GM12878 (cell line): ENCODE data around the gene TRIP12. TPM values are rescaled to one million over a fixed set of nuclear protein-coding genes. Genes with fewer than 3 reads are reported as not detected.

Experiments
- ATAC-seq: fragments of 200-7000 bp; cut with Tn5 transposase; 3 replicates; pipeline ENCODE4 v1.9.1; 2020; ENCODE audit warnings: mild to moderate bottlenecking, moderate library complexity
- BruUV-seq: library from RNA; stranded (reverse); fragments of 400-500 nt; replicated peaks from 2 replicates; lab custom pipeline; 2021; lab: Mats Ljungman, UMichigan
- CTCF ChIA-PET: fragments of 300-600 bp; sonication (Branson Sonifier 250); formaldehyde crosslinking; extraction: SDS; loops from one replicate; lab custom pipeline; 2021; ENCODE audit warnings: inconsistent platforms; lab: Yijun Ruan, JAX
- POLR2A ChIA-PET: fragments of 350-600 bp; formaldehyde crosslinking; extraction: SDS; loops from one replicate; lab custom pipeline; 2021; ENCODE audit warnings: inconsistent platforms; lab: Charles Lee
- RAD21 ChIA-PET: fragments of 300-600 bp; sonication (Branson Sonifier 250); formaldehyde crosslinking; loops from one replicate; lab custom pipeline; 2023; ENCODE audit warnings: antibody characterized with exemption; ENCODE audit not compliant: unreplicated experiment; lab: Charles Lee
- SMC1A ChIA-PET: fragments of 300-600 bp; sonication (Branson Sonifier 250); formaldehyde crosslinking; loops from one replicate; lab custom pipeline; 2023; ENCODE audit not compliant: unreplicated experiment, uncharacterized antibody; lab: Charles Lee
- DNase-seq: peaks from one replicate; pipeline ENCODE4 v3.0.0-alpha.2; 2011; ENCODE audit warnings: low read depth, low spot score
- FAIRE-seq: peaks from 3 replicates; lab custom pipeline; 2011; peaks lifted over from hg19 to GRCh38; lab: Jason Lieb, UNC
- H2AFZ ChIP-seq: 2 replicates; pipeline ENCODE4 v1.6.0; 2011; ENCODE audit warnings: low read depth, low read length, control low read depth; ENCODE audit not compliant: control insufficient read depth
- H3K27ac ChIP-seq: 2 replicates; pipeline ENCODE4 v1.5.1; 2011; ENCODE audit warnings: control low read depth; ENCODE audit not compliant: control insufficient read depth, insufficient read depth
- H3K27me3 ChIP-seq, 2 experiments: replicated peaks in 1 of 2; 2 replicates each; pipeline versions ENCODE4 v1.6.0 to v1.6.1; 2011; ENCODE audit warnings: low read length in 1 of 2; ENCODE audit not compliant: control insufficient read depth in 2 of 2, insufficient read depth in 2 of 2
- H3K36me3 ChIP-seq, 2 experiments: 2 replicates each; pipeline ENCODE4 v1.5.1; 2011; ENCODE audit warnings: low read length in 1 of 2; ENCODE audit not compliant: control insufficient read depth in 2 of 2, insufficient read depth in 2 of 2
- H3K4me1 ChIP-seq: 2 replicates; pipeline ENCODE4 v1.6.1; 2011; ENCODE audit warnings: mild to moderate bottlenecking, low read length, moderate library complexity, mixed read lengths; ENCODE audit not compliant: control insufficient read depth, insufficient read depth
- H3K4me2 ChIP-seq: 2 replicates; pipeline ENCODE4 v1.6.0; 2011; ENCODE audit warnings: control low read depth; ENCODE audit not compliant: control insufficient read depth, insufficient read depth
- H3K4me3 ChIP-seq: fragments of 200-600 bp; sonication (generic); 2 replicates; pipeline ENCODE4 v1.5.1; 2016
- H3K79me2 ChIP-seq: 2 replicates; pipeline ENCODE4 v1.6.0; 2011; ENCODE audit warnings: low read length; ENCODE audit not compliant: control insufficient read depth, insufficient read depth
- H3K9ac ChIP-seq: 2 replicates; pipeline ENCODE4 v1.8.0; 2011; ENCODE audit warnings: low read length, control low read depth, mixed read lengths; ENCODE audit not compliant: control insufficient read depth, insufficient read depth
- H3K9me3 ChIP-seq: replicated peaks from 3 replicates; pipeline ENCODE4 v1.5.1; 2011; ENCODE audit warnings: mild to moderate bottlenecking, low read length; ENCODE audit not compliant: control insufficient read depth, insufficient read depth
- H4K20me1 ChIP-seq: 2 replicates; pipeline ENCODE4 v1.6.0; 2011; ENCODE audit not compliant: control insufficient read depth, insufficient read depth
- ATF3 ChIP-seq: IDR thresholded peaks from 2 replicates; pipeline ENCODE4 v1.6.1; 2011; ENCODE audit warnings: low read depth, mild to moderate bottlenecking, low read length, moderate library complexity, borderline replicate concordance; ENCODE audit errors: extremely low read depth
- ATF7 ChIP-seq: fragments of 450-650 bp; IDR thresholded peaks from 2 replicates; pipeline ENCODE4 v1.6.1; 2016; ENCODE audit warnings: low read depth, mild to moderate bottlenecking
- CHD2 ChIP-seq: IDR thresholded peaks from 2 replicates; pipeline ENCODE4 v1.6.1; 2011; ENCODE audit warnings: low read depth, low read length, improper control_type of control experiment, borderline replicate concordance
- CTCF ChIP-seq, 3 experiments: IDR thresholded peaks in 2 of 3; conservative IDR thresholded peaks in 1 of 3; 2 replicates each; pipeline ENCODE4 v1.5.1; 2011; ENCODE audit warnings: low read depth in 3 of 3, low read length in 3 of 3, mild to moderate bottlenecking in 3 of 3, control low read depth in 2 of 3, moderate library complexity in 2 of 3, inconsistent platforms in 1 of 3, mixed read lengths in 1 of 3; ENCODE audit not compliant: control insufficient read depth in 2 of 3, insufficient read depth in 1 of 3; ENCODE audit errors: extremely low read depth in 1 of 3
- E2F4 ChIP-seq: IDR thresholded peaks from 2 replicates; pipeline ENCODE4 v1.6.1; 2012; ENCODE audit warnings: low read depth, low read length, improper control_type of control experiment
- EED ChIP-seq: sonication (generic); IDR thresholded peaks from 2 replicates; pipeline ENCODE4 v1.6.1; 2016; ENCODE audit warnings: antibody characterized with exemption, low read depth
- ETV6 ChIP-seq, 2 experiments: fragments of 450-650 bp in 1 of 2; IDR thresholded peaks in 1 of 2; conservative IDR thresholded peaks in 1 of 2; 2 replicates each; pipeline ENCODE4 v1.6.1; 2014; ENCODE audit warnings: antibody characterized with exemption in 1 of 2, borderline replicate concordance in 1 of 2, low read depth in 1 of 2, mild to moderate bottlenecking in 1 of 2, moderate library complexity in 1 of 2
- MAX ChIP-seq: IDR thresholded peaks from 2 replicates; pipeline ENCODE4 v1.6.1; 2012; ENCODE audit warnings: low read depth, low read length, improper control_type of control experiment
- MYB ChIP-seq: fragments of 150-350 bp; IDR thresholded peaks from 2 replicates; pipeline ENCODE4 v1.6.1; 2014; ENCODE audit warnings: mild to moderate bottlenecking, low read depth, low read length, borderline replicate concordance
- NFXL1 ChIP-seq: fragments of 450-650 bp; IDR thresholded peaks from 2 replicates; pipeline ENCODE4 v1.6.1; 2017; ENCODE audit warnings: antibody characterized with exemption, mild to moderate bottlenecking, borderline replicate concordance
- NFYA ChIP-seq: IDR thresholded peaks from 2 replicates; pipeline ENCODE4 v1.6.1; 2011; ENCODE audit warnings: low read depth, mild to moderate bottlenecking, low read length, improper control_type of control experiment, borderline replicate concordance
- NRF1 ChIP-seq: conservative IDR thresholded peaks from 2 replicates; pipeline ENCODE4 v1.6.1; 2011; ENCODE audit warnings: mild to moderate bottlenecking, low read depth, low read length, improper control_type of control experiment
- RAD51 ChIP-seq: fragments of 450-650 bp; IDR thresholded peaks from 2 replicates; pipeline ENCODE4 v1.6.1; 2016; ENCODE audit warnings: moderate library complexity, mild to moderate bottlenecking, inconsistent platforms
- SIN3A ChIP-seq: IDR thresholded peaks from 2 replicates; pipeline ENCODE4 v1.6.1; 2012; ENCODE audit warnings: low read depth, low read length, improper control_type of control experiment
- SRF ChIP-seq, 2 experiments: IDR thresholded peaks; 2 replicates each; pipeline ENCODE4 v1.6.1; 2011; ENCODE audit warnings: low read depth in 2 of 2, low read length in 2 of 2, mild to moderate bottlenecking in 1 of 2, moderate library complexity in 1 of 2
- STAT1 ChIP-seq: fragments of 450-650 bp; conservative IDR thresholded peaks from 2 replicates; pipeline ENCODE4 v1.6.1; 2014; ENCODE audit warnings: antibody characterized with exemption, mild to moderate bottlenecking
- SUZ12 ChIP-seq: fragments of 200-600 bp; sonication (generic); IDR thresholded peaks from one replicate; pipeline ENCODE4 v1.6.1; 2018; ENCODE audit warnings: antibody characterized with exemption, mild to moderate bottlenecking; ENCODE audit not compliant: unreplicated experiment
- TAF1 ChIP-seq: IDR thresholded peaks from 2 replicates; pipeline ENCODE4 v1.6.1; 2011; ENCODE audit warnings: mild to moderate bottlenecking, low read depth, low read length, borderline replicate concordance
- YBX1 ChIP-seq: fragments of 450-650 bp; IDR thresholded peaks from 2 replicates; pipeline ENCODE4 v1.6.1; 2016; ENCODE audit warnings: antibody characterized with exemption
- ZBED1 ChIP-seq: IDR thresholded peaks from 2 replicates; pipeline ENCODE4 v1.6.1; 2016; ENCODE audit warnings: borderline replicate concordance
- WGBS: methylation state at CpG from one replicate; pipeline ENCODE4 v1.1.6; 2016; ENCODE audit warnings: low lambda C conversion rate; ENCODE audit not compliant: insufficient replicate concordance, insufficient coverage; ENCODE audit errors: missing lambda C conversion rate; 5-methylcytosine and 5-hydroxymethylcytosine counted together
- in situ Hi-C: fragments of 300-500 bp; cut with MboI; formaldehyde crosslinking; loops from 9 replicates; pipeline ENCODE4 v1.14.3; 2018; ENCODE audit warnings: mixed read lengths
- intact Hi-C: fragments of 100-400 bp; cut with micrococcal nuclease; formaldehyde crosslinking; loops from one replicate; pipeline ENCODE4 v1.14.2; 2022; ENCODE audit not compliant: unreplicated experiment
- polyA plus RNA-seq, 11 experiments: library from polyadenylated mRNA; depleted of rRNA in 4 of 11; unstranded in 6 of 11; stranded (reverse) in 5 of 11; fragments of >200 nt; fragmentation: Nextera tagmentation in 4 of 11; fragmentation: Illumina TruSeq in 1 of 11; extraction: Ambion mirVana in 4 of 11; extraction: Trizol in 1 of 11; gene quantifications; 1 replicate in 1 of 11; 2 replicates in 10 of 11; pipeline versions ENCODE4 v1.2.1 to v1.2.3, GENCODE V29; 2011 to 2016; ENCODE audit warnings: inconsistent platforms in 2 of 11, missing spikeins in 2 of 11, low read depth in 1 of 11
- total RNA-seq, 4 experiments: library from RNA; depleted of rRNA in 3 of 4; stranded (reverse); fragments of >200 nt in 3 of 4; fragmentation: Illumina TruSeq in 1 of 4; extraction: Trizol in 1 of 4; gene quantifications; 2 replicates each; pipeline versions ENCODE4 v1.2.1 to v1.2.3, GENCODE V29; 2013 to 2021

The TRIP12 gene
- total and polyA plus RNA-seq, 10 of the 15 experiments (the other 5 are each of a cell fraction or from before 2014, with no cell fraction given), result 23.1 to 207 (median 97.0) TPM

- ATAC-seq (peak; percentile 48), FAIRE-seq (no peak), DNase-seq (no peak)
- BruUV-seq, result no TSS peak
- POLR2A ChIA-PET, result interaction anchor here (0.6 kb wide), 1 partner anchor 132 kb away, joined by 3 read pairs; no protein-coding TSS in a partner anchor
- WGBS, result 46% methylated on average over 2 of the region's 2 CpGs
- CTCF ChIA-PET, result interaction anchor here (1.3 kb wide), 1 partner anchor 81 kb away, joined by 4 read pairs; no protein-coding TSS in a partner anchor
- peaks cover 53% of the 10 kb centered on the region for H3K79me2 ChIP-seq
- no peak overlapping the region for H3K4me2 ChIP-seq
- intact Hi-C loops, result no loop called here
- H3K4me1 ChIP-seq, result peaks cover 18% of the 10 kb centered on the region; the same call in 1 of the 2 replicates
- SMC1A ChIA-PET, result interaction anchor here (1.4 to 1.5 kb wide), 2 partner anchors 20 to 81 kb away, joined by 3 to 5 read pairs; no protein-coding TSS in a partner anchor
- no peak overlapping the region for H3K4me3 ChIP-seq
- no peaks in the 10 kb centered on the region for H3K9me3 ChIP-seq
- no peaks in the 10 kb centered on the region for H3K27me3 ChIP-seq
- no peak overlapping the region for H2AFZ ChIP-seq
- peaks cover 2 to 26% of the 10 kb centered on the region in 2 experiments for H3K36me3 ChIP-seq
- in situ Hi-C loops, result no loop called here
- RAD21 ChIA-PET, result no interaction called here
- no peak overlapping the region for H3K27ac ChIP-seq
- H4K20me1 ChIP-seq, result no peaks in the 10 kb centered on the region
- H3K9ac ChIP-seq, result no peak overlapping the region
- no peak for TF ChIP-seq RAD51
- no peak for TF ChIP-seq CTCF (IDR thresholded peaks at IDR 0.05 in 2 of 3, conservative IDR thresholded peaks at IDR 0.05 in 1 of 3; ENCODE audit: control insufficient read depth in 2 of 3, extremely low read depth in 1 of 3, insufficient read depth in 1 of 3, low read depth in 3 of 3, low read length in 3 of 3)
- no peak for TF ChIP-seq ATF7
- TF ChIP-seq SRF (IDR thresholded peaks at IDR 0.05; ENCODE audit: low read depth in 2 of 2, low read length in 2 of 2), result no peak
- no peak for TF ChIP-seq EED
- no peak for TF ChIP-seq NFYA
- no peak for TF ChIP-seq MAX
- no peak for TF ChIP-seq TAF1
- no peak for TF ChIP-seq E2F4
- TF ChIP-seq ZBED1, result no peak
- no peak for TF ChIP-seq SUZ12
- no peak for TF ChIP-seq YBX1
- no peak for TF ChIP-seq ATF3
- no peak for TF ChIP-seq SIN3A
- TF ChIP-seq CHD2, result no peak
- no peak for TF ChIP-seq NFXL1
- no peak for TF ChIP-seq STAT1
- no peak for TF ChIP-seq NRF1
- TF ChIP-seq MYB, result no peak
- TF ChIP-seq ETV6 (conservative IDR thresholded peaks at IDR 0.05 in 1 of 2, IDR thresholded peaks at IDR 0.05 in 1 of 2; ENCODE audit: borderline replicate concordance in 1 of 2, low read depth in 1 of 2), result no peak
Measured at GRCh38 chr2:229882583-229882982, 39.2 kb downstream of the TRIP12 start.
